K562 (cell line): Measurements from ENCODE around the gene VDAC2.

Experiments
- DDX20 ChIP-seq: fragments of 450-650 bp; IDR thresholded peaks from 2 replicates; pipeline ENCODE4 v1.6.1; 2016; ENCODE audit warnings: missing genetic modification characterization, low read depth, mild to moderate bottlenecking, missing compliant biosample characterization, moderate library complexity
- JUN ChIP-seq, 2 experiments: sonication (generic) in 1 of 2; formaldehyde crosslinking in 1 of 2; IDR thresholded peaks; 2 replicates each; pipeline versions ENCODE4 v1.6.1 to v1.8.0; 2012 to 2022; ENCODE audit warnings: borderline replicate concordance in 2 of 2, mild to moderate bottlenecking in 2 of 2, improper control_type of control experiment in 1 of 2, low read depth in 1 of 2, low read length in 1 of 2, missing genetic modification reagents in 1 of 2
- SMC3 ChIP-seq: conservative IDR thresholded peaks from 2 replicates; pipeline ENCODE4 v1.6.1; 2011; ENCODE audit warnings: low read depth, low read length, improper control_type of control experiment; ENCODE audit not compliant: insufficient read depth

GRCh38 chr10:75179657-75180177 is 30.9 kb upstream of the VDAC2 start:
- no peak for TF ChIP-seq SMC3
- TF ChIP-seq DDX20, result no peak
- TF ChIP-seq JUN (IDR thresholded peaks at IDR 0.05; ENCODE audit: borderline replicate concordance, low read depth, low read length), result no peak
- no peak for TF ChIP-seq JUN (CRISPR knock-in tag; IDR thresholded peaks at IDR 0.05; ENCODE audit: borderline replicate concordance)
